HG03432 (cell line): Measurements from ENCODE around the gene RAC2.
"Not testable (repeated sequence)": the region's sequence is repeated elsewhere in the genome, so short reads cannot be mapped to it uniquely, and the experiment has no call there.

Experiments used
- ATAC-seq: cut with Tn5 transposase; IDR thresholded peaks from one replicate; pipeline ENCODE4 v1.9.1; 2021; ENCODE audit warnings: mild to moderate bottlenecking, moderate library complexity; ENCODE audit not compliant: unreplicated experiment

RAC2 gene

DNA sequence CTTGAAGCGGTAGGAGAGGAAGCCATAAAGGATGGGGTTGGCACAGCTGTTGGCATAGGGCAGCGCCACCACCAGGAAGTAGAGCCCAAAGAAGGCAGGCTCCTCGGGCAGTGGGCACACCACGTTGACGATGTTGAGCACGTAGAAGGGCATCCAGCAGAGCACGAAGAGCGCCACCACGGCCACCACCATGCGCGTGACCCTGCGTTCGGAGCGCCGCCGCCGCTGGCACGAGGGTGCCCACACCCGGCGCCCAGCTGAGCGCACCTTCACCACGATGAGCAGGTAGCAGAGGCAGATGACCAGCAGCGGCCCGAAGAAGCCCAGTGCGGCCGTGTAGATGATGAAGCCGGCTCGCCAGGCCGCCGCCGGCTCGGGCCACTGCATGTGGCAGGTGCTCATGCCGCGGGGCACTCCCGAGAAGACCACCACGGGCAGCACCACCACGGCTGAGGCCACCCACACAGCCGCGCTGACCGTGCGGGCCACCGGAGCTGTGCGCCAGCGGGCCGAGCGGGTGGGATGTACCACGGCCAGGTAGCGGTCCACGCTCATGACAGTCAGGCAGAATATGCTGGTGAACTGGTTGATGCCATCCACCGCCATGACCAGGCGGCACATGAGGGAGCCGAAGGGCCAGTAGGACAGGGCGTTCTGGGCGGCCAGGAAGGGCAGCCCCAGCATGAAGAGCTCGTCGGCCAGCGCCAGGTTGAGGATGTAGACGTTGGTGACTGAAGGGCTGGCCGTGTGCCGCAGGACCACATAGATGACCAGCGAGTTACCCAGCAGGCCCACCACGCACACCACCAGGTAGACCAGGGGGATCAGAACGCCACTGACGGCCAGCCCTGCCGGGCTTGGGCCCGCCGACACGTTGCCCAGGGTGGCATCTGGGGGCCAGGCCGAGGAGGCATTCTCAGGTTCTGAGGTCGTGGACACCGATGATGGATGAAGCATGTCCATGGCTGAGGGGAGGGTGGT, 36.9 kb downstream of the RAC2 start:
- ATAC-seq = no peak

DNA sequence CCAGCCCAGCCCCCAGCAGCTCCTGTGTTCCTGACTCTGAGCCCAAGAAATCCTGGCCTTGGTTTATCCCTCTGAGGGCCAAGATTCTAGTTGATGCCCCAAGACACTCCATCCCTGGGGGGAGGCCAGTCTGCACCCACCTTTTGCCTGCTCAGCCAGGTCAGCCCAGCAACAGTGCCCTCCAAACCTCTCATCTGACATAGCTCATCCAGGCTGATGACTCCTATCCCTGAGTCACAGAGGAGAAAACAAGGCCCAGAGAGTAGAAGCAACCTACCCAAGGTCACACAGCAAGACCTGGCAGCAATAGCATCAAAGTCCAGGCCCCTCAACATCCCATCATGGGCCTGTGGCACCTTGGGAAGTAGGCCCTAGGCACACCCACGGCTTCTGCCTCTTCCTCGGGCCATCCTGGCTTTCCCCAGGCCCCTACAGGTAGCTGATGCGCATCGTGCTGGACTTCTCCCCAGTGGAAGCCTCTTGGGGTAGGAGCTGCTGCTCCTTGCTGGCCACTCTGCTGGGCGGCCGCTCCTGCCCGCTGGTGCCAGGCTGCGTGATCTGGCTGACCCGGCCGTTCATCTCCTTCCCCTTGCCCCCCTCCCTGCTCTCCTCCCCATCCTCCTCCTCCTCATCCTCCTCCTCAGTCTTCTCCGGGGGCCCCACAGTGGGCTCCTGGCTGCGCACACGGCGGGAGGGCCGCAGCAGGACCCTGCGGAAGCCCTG, 37.8 kb downstream of the RAC2 start:
- ATAC-seq = no peak

DNA sequence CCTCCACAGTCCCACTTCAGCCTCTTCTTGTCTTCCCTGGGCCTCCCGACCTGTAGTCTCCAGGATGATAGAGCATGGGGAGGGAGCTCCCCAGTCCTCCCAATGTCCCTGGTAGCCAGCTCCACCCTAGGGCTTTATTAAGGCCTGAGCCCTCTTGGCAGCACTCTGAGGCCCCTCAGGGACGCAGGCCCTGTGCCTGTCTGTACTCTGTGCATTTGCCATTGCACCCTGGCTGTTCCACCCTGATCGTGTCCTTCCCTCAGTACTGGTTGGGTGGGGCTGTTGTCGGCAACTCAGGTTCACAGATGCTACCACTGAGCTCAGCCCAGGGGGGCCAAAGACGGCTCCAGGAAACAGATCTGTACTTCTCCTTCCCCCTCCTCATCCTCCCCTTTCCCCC, 39.0 kb downstream of the RAC2 start:
- ATAC-seq = no peak

DNA sequence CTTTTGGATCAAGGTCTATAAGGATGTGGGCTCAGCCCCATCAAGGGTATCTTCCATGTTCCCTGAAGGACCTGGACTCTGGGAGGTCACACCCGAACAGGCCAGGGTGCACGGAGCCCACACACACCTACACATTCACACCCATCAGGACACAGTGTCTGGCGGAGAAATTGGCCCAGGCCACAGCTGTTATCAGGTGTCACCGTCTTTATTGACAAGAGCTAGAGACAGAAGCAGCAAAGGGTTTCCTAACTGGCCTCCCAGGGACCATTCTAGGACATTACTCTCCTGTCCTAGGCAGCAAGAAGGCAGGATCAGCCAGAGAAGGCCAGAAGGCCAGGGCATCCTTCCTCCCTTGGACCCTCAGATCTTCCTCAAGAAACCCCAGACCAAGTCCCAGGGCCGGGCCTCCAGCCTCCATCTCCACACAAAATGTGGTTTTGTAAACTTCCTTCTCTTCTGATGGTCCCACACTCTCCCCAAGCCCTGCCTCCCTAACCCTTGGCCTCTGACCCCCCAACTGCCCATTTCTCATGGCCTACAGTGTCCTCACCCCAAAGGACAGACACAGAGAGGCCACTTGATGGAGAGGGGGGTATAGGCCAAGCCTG, 39.9 kb downstream of the RAC2 start:
- no peak for ATAC-seq

DNA sequence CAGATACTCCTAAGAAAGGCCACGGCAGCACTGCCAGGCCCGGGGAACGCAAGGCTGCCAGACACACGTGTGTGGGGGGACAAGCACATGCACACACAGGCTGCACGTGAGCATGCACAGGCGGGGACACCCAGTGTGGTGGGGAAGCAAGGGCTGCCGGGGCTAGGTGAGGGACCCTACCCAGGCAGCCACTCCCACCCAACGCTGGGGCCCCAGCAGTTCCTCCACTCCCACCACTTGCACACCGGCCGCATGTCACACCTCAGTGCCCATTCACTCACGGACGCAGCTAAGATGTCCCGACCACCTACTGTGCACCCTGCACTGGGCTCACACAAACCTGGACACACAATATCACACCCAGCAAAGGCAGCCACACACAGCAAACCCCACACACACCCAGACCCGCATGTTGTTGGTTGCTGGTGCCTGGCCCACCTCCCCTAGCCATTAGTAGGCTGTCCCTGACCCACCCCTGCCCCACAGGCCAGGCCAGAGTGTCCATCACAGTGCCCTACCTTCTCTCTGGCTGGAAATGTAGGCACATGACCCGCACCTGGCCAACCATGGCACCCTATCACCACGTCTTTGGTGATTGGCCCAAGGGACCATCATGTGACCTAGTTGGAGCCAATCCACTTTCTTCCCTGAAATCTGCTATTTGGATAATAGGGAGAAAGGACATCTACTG, 40.6 kb downstream of the RAC2 start:
- ATAC-seq = no peak

DNA sequence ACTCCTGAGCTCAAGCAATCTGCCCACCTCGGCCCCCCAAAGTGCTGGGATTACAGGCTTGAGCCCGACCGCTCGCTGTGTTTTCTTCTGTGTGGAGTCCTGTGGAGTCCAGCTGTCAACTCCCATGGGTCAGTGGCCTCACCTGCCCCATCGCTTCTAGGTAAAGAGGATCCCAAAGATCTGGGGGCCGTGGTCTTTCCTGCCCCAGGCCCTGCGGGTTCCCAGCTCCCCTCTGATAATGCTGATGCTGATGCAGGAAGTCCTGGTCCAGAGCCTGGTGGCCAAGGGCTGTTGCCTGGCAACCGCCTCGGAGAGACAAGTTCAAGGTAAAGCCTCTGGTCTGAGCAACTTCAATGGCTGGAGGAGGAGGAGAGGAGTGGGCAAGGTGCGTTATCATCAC, 41.4 kb downstream of the RAC2 start:
- ATAC-seq = no peak

DNA sequence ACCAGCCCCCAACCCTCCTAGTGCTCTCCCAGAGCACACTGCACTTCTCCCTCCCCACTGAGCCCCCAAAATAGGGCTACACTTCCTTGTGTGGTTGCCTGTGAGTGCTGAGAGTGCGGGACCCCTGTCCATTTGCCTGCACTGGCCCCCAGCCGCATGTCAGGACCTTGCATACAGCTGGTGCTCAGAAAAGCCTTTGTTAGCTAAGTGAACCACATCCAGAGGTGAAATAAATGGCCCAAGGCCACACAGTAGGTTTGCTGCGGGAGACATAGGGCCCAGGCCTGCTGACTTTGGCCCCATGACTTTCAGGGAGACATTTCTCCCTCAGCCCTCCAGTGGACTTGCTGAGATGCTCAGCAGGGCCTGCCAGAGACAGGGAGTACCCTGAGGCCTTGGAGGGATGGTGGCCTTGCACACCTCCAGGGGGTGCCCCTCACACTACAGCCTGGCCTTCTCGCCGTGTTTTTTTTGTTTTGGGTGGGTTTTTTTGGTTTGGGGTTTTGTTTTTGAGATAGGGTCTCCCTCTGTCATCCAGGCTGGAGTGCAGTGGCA, 42.0 kb downstream of the RAC2 start:
- no peak for ATAC-seq

DNA sequence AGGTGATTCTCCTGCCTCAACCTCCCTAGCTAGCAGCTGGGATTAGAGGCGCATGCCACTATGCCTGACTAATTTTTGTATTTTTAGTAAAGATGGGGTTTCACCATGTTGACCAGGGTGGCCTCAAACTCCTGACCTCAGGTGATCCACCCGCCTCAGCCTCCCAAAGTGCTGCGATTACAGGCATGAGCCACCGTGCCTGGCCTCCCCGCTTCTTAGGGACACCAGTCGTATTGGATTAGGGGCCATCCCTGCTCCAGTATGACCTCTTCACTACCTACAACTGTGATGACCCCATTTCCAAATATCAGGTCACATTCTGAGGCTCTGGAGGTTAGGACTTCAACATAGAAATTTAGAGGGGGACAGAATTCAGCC, 42.6 kb downstream of the RAC2 start:
- ATAC-seq = not testable (repeated sequence)

DNA sequence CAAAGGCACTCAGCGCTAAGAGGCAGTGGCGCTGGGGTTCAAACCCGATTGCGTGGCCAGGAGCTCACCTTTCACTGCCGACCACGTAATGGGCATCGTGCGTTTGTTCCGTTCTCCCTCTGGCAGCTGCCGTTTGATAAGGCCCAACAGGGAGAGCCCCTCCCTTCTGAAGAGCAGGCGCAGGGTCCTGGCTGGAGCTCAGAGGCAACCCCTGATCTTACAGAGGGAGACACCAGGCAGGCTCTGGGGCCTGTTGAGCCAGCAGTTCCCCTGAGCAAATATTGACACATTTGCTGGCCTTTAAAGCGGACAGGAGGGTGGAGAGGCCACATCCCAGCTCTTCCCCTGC, 44.3 kb downstream of the RAC2 start:
- no peak for ATAC-seq

DNA sequence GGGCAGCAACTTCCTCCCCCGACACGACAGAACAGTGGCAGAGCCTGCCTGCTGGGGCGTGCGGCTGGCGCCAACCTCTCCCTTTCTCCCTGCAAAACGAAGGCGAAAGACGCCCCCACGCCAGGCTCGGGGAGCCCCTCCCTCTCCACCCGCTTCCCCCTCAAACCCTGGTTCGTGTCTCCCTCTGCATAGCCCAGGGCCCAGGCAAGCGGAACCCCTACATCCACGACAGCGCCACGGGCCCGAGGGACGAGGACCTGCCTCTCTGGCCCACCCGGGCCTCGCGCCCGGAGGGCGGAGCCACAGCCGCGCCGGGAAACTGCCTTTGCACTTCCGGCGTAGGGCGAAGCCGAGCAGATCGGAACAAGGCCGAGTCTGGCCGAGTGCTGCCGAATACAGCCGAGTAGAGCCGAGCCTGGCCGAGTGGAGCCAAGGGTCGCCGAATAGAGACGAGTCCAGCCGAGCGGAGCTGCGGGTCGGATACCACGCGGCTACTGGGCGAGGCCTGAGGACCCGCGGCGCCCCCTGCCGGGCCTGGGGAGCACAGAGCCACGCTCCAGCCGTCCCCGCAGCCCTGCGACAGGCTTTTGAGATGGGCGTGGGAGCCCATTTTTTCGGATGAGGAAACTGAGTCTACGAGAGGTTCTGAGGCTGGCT, 44.8 kb downstream of the RAC2 start:
- peak; percentile 92 for ATAC-seq

DNA sequence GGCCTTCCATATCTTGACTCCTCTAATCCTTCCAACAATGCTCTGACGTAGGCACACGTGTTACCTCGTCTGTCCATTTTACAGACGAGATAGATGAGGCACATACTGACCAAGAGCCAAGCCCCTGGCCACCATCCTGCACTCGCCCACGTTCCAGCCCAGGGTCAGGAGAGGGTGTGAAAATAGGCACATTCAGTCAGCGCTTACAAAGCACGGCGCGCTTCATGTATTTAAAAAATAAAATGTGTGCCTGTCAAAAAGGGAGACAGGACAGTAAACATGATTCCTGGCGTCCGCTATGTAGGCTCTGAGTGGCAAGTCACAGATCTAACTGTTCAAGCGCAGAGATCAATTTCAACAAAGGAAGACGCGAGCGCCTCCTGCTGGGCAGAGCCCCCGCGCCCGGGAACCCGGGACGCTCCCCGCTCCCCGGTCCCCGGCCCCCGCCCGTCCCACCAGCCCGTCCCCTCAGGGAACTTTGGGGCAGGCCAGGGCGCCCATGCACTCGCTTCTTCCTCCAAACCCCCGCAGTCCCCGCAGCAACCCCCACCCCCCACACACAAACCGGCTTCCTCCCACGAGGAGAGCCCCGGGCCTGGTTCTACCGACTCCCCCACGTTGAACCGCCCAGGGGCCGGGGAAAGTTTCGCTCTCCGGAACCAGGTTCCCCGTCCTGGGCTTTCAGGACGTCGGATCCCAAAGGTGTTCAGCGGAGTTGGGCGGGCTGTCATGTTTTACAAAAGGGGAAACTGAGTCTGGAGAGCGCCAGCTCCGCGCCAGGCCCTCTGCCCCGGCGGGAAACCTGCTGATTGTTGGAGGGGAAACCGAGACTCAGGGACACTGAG, 45.6 kb downstream of the RAC2 start:
- peak; percentile 28 for ATAC-seq

DNA sequence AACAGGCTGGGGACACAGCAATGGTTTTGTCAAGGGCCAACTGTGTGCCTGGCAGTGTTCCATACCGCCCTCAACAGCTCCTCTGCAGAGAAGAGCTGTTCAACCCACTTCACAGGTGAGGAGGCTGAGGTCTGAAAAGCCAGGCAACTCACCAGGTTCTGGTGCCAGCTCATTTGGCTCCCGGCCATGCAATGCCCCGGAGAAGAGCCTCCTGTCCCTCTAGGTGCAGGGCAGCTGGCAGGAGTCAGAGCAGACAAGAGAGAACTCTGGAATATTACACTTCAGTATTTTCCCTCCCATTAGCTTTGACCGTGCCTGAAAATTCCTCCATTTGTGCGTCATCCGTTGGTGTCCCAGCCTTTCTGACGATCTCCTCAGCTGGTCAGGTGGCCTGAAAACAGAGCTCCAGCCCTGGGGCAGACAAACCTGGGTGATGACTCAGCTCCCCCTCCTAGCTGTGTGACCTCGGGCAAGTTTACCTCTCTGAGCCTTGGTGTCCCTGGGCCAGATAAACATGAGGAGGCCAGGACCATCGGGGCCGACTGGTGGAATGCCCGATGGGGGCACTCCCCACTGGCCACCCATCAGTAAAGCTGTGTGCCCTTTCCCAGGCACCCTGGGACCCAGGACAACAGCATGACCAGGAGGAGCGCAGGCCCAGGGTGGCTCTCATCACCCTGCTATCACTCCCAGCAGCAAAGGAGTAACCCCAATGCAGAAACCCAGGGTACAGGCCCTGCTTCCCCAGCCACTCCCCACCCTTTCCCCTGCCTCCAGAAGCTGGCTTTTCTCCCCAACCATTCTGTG, 46.4 kb downstream of the RAC2 start:
- no peak for ATAC-seq

DNA sequence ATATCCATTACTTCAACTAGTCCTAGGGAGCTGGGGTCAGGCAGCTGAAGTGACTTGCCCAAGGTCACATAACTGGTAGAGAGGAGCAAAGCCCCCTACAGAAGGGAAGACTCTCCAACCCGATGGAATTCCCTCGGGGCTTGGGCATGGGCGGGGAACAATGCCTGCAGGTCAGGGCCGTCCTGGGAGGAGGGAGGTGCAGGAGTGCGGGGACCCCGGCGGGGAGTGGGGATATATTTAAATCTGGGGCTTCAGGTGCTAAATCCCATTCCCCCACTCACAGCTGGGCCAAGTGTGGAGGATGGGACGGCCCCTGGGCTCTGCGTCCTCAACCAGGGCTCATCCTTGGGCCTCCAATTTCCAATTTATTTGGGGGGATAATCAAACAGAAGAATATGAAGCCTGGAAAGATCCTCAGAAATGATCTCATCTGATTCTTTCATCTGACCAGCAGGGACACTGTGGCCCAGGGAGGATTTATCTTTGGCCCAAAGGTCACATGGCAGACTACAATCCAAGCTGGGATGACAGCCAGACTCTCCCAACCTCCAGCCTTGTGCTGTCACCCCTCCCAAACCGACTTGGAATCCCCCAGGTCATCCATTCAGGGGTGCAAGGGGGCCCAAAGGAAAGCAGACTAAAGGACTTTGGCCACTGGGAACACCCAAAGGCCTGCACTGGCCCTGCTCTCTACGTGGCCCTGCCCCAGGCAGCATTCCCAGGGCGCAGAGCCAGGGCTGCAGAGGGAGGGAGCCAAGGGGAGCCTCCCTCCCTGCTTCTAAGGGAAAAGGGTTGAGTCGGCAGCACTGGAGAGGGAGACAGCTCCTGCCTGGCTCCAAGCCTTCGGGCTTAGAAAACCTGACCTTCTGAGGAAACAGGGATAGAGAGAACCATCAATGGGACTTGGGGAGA, 47.3 kb downstream of the RAC2 start:
- ATAC-seq = no peak

DNA sequence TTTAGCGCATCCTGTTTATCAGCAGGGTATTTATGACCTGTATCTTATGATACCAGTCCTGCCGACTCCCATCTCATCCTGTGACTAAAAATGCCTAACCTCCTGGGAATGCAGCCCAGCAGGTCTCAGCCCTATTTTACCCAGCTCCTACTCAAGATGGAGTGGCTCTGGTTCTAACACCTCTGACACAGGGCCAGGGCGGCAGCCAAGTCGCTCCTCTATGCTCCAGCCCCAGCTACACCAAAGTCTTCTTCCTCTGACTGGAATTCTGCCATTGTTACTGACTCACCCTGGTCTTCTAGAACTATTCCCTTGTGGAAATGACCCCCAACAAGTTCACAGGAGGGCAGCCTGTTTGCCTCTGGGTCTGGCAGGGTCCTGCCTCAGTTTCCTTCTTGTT, 48.1 kb downstream of the RAC2 start:
- ATAC-seq = no peak

DNA sequence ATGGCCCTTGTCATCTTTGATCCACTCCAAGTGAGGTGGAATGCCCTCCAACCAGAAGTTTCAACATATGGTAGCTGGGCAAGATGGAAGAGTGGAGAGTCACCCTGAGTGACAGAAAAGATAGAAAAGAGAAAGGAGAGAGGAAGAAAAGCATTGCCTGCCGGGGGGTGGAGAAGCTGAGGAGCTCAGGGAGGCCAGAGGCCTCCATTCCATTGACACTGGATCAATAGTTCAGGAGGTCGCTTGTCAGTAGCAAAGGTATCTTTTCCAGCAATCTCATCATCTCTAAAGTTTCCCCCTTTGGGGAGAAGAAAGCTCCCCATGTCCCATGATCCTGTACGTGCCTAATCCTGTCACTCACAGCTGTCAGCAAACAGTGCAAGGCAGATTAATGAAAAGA, 49.3 kb downstream of the RAC2 start:
- ATAC-seq = no peak

DNA sequence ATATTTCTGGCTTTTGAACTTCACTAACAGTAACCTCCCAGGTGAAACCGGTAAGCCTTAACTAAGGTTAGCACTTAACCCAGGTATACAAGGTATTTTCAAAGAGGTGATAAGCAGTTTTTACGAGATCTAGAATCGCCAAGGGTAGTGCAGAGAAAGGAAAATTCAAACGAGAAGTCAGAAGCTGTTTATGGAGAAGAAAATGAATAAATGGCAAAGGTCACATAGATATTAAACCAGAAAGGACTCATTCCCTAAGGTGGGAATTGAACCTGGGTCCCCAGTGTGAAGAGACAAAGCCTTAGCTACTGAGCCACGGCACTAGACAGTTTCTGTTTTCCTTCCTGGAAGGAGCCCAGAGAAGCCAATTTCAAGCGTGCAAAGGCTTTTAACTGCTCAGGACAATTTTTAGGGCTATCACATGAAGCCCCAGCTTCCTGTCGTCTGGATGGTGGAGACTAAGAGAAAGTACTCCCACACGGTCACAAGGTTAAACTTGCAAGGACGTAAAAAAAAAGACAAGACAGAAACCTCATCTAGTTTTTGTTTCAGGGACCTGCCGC, 50.4 kb downstream of the RAC2 start:
- no peak for ATAC-seq

DNA sequence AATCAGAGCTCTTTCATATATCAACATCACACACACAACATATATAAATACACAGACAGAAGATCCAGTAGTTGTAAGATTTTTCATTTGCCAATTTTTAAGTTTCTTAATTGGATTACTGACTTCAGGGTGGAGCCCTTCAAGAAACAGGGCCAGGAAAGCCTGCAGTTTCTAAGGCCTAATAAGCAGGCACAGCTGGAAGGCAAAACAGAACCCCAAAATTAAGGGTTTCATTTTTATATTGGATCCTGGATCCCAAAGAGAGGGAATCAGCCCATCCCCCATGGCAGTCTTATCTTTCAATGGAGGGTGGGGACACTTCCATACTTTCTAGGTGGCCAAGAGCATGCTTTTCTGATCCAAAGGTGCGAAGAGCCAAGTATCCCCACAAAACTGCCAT, 51.3 kb downstream of the RAC2 start:
- ATAC-seq = no peak
